ENCODE results near the gene FRMD3. TPM values are rescaled to one million over a fixed set of nuclear protein-coding genes. Genes with fewer than 3 reads are reported as not detected.

FRMD3 gene
- total RNA-seq, 1 experiment from 2014 or later, result 0.55 TPM

GRCh38 chr9:83469722-83470121, 68.5 kb downstream of the FRMD3 start:
- H3K27ac Mint-ChIP-seq, result no peak overlapping the region; a peak in 1 of 7 replicates
- H3K9me3 Mint-ChIP-seq, result peaks cover 0 to 2% of the 10 kb centered on the region in 2 experiments; a peak in 1 of 5 replicates
- Histone ChIP-seq H3K9me3 (ENCODE audit: control insufficient read depth, low read depth, low read length) (no peaks in the 10 kb centered on the region), H2BK20ac (ENCODE audit: low read depth, low read length, poor library complexity, severe bottlenecking) (no peak overlapping the region), H3K18ac (ENCODE audit: insufficient read length, low read depth, low read length) (no peak overlapping the region), H2AK5ac (ENCODE audit: insufficient read length, low read length) (no peak overlapping the region), H4K91ac (ENCODE audit: insufficient read length, low read depth, low read length) (no peak overlapping the region), H3K9ac (ENCODE audit: extremely low read depth, insufficient read length, low read length) (no peak overlapping the region), H2BK12ac (ENCODE audit: insufficient read length, low read depth, low read length) (no peak overlapping the region), H2BK5ac (ENCODE audit: insufficient read length, low read length) (no peak overlapping the region), H4K8ac (replicated peaks; ENCODE audit: insufficient read length, low read depth, low read length) (no peak overlapping the region), H2BK15ac (ENCODE audit: low read depth, low read length) (no peak overlapping the region), H3K79me1 (ENCODE audit: insufficient read depth, low read depth, low read length, poor library complexity, severe bottlenecking) (no peaks in the 10 kb centered on the region), H3T11ph (ENCODE audit: low read length) (no peak overlapping the region), H3K79me2 (ENCODE audit: insufficient read depth, low read length) (no peaks in the 10 kb centered on the region), H3K56ac (ENCODE audit: insufficient read length, low read depth, low read length) (no peak overlapping the region), H3K14ac (ENCODE audit: insufficient read depth, low read length) (no peak overlapping the region), H2AFZ (ENCODE audit: low read length) (no peak overlapping the region), H3K23me2 (ENCODE audit: insufficient read length, low read depth, low read length, poor library complexity, severe bottlenecking) (no peaks in the 10 kb centered on the region), H4K20me1 (ENCODE audit: control insufficient read depth, insufficient read depth, insufficient read length) (no peaks in the 10 kb centered on the region), H3K4ac (ENCODE audit: low read depth, low read length) (no peak overlapping the region), H2BK120ac (ENCODE audit: low read depth, low read length, poor library complexity, severe bottlenecking) (no peak overlapping the region), H3K4me1 (ENCODE audit: insufficient read depth, low read length) (peaks cover 4% of the 10 kb centered on the region; the same call in 1 of the 2 replicates), H3K4me2 (ENCODE audit: insufficient read depth, insufficient read length, low read length) (no peak overlapping the region), H3K27ac (ENCODE audit: insufficient read length, low read depth, low read length) (no peak overlapping the region), H4K5ac (ENCODE audit: insufficient read length, low read depth, low read length) (no peak overlapping the region), H3K27me3 (ENCODE audit: insufficient read depth, low read length) (no peaks in the 10 kb centered on the region), H3K23ac (ENCODE audit: insufficient read length, low read depth, low read length) (no peak overlapping the region)
- H3K4me1 Mint-ChIP-seq, result peaks cover 39 to 40% of the 10 kb centered on the region in 2 experiments
- no peaks in the 10 kb centered on the region; a peak in 2 of 7 replicates for H3K36me3 Mint-ChIP-seq (ENCODE audit: insufficient read depth in 1 of 3, low read depth in 3 of 3)
- H3K27me3 Mint-ChIP-seq (ENCODE audit: low read depth), result no peaks in the 10 kb centered on the region; the same call in 1 of the 2 replicates
- no peak for TF ChIP-seq CTCF (conservative IDR thresholded peaks at IDR 0.05)
- WGBS (ENCODE audit: extremely low coverage, insufficient read length, low lambda C conversion rate), result no CpG with 5 or more reads among the region's 7 CpGs
- no peak overlapping the region for H3K4me3 Mint-ChIP-seq
- DNase-seq, result no peak

Measured in H9 (cell line).